RWPE1 (cell line): ENCODE data around the gene PDGFA.

Experiments
- CTCF ChIA-PET: fragments of 350-600 bp; sonication (Branson Sonifier 250); formaldehyde crosslinking; extraction: SDS; loops from one replicate; lab custom pipeline; 2021; lab: Yijun Ruan, JAX
- POLR2A ChIA-PET: fragments of 400-600 bp; formaldehyde crosslinking; extraction: SDS; loops from one replicate; lab custom pipeline; 2020; ENCODE audit warnings: antibody characterized with exemption; ENCODE audit not compliant: low non-redundant PET; lab: Yijun Ruan, JAX
- DNase-seq: peaks from one replicate; pipeline ENCODE4 v3.0.0; 2012; ENCODE audit warnings: low spot score
- H3K27ac ChIP-seq: fragments of 450-650 bp; 2 replicates; pipeline ENCODE4 v1.5.1; 2017
- TF ChIP-seq, protein P1 (sequence below): fragments of 450-650 bp; conservative IDR thresholded peaks from 2 replicates; pipeline ENCODE4 v1.5.1; 2017; ENCODE audit warnings: low read depth, mild to moderate bottlenecking

PDGFA gene

DNA sequence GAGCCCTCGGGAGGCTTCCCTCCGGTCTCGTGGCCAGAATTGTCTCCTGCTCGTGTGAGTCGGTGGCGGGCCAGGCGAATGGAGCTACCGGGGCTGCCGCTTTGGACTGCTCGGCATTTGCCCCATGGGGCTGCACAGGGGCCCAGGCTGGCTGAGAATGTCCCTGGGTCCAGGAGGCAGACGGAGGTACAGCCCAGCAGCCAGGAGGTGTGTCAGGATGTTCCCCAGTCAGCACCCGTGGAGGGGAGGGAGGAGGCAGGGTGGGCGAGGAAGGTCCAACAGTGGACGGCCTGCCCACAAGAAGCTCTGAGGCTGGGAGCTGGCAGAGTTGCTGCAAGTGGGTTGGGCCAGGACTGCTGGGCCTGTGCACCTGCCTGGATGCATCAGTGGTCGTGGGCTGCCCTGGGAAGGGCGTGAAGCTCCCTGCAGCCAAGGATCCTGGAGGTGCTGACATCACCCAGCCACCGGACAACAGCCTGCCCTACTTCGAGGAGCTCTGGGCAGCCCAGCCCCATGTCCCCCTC is 46.4 kb downstream of the PDGFA start:
- peak overlapping the region; percentile 99 for H3K27ac ChIP-seq
- POLR2A ChIA-PET = no interaction called here
- no peak for DNase-seq
- CTCF ChIA-PET = no interaction called here
- TF ChIP-seq, protein P1, sequence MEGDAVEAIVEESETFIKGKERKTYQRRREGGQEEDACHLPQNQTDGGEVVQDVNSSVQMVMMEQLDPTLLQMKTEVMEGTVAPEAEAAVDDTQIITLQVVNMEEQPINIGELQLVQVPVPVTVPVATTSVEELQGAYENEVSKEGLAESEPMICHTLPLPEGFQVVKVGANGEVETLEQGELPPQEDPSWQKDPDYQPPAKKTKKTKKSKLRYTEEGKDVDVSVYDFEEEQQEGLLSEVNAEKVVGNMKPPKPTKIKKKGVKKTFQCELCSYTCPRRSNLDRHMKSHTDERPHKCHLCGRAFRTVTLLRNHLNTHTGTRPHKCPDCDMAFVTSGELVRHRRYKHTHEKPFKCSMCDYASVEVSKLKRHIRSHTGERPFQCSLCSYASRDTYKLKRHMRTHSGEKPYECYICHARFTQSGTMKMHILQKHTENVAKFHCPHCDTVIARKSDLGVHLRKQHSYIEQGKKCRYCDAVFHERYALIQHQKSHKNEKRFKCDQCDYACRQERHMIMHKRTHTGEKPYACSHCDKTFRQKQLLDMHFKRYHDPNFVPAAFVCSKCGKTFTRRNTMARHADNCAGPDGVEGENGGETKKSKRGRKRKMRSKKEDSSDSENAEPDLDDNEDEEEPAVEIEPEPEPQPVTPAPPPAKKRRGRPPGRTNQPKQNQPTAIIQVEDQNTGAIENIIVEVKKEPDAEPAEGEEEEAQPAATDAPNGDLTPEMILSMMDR = no peak

DNA sequence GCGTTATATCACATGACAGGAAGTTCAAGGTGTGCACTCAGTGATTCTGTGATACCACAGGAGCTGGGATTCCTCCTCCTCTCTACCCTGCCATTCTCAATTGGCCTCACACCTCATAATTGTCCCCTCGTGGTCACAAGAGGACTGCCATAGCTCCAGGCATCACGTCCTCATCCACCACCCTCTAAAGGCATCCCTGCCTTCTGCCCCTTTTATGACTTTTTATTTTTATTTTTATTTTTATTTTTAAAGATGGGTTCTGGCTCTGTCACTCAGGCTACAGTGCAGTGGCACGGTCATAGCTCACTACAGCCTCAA is 47.0 kb downstream of the PDGFA start:
- peak overlapping the region; percentile 99 for H3K27ac ChIP-seq
- DNase-seq = no peak
- TF ChIP-seq, protein P1 = no peak
- ChIA-PET CTCF (interaction anchor here (1.1 kb wide), 1 partner anchor 139 kb away, joined by 3 read pairs; no protein-coding TSS in a partner anchor), POLR2A (no interaction called here)

DNA sequence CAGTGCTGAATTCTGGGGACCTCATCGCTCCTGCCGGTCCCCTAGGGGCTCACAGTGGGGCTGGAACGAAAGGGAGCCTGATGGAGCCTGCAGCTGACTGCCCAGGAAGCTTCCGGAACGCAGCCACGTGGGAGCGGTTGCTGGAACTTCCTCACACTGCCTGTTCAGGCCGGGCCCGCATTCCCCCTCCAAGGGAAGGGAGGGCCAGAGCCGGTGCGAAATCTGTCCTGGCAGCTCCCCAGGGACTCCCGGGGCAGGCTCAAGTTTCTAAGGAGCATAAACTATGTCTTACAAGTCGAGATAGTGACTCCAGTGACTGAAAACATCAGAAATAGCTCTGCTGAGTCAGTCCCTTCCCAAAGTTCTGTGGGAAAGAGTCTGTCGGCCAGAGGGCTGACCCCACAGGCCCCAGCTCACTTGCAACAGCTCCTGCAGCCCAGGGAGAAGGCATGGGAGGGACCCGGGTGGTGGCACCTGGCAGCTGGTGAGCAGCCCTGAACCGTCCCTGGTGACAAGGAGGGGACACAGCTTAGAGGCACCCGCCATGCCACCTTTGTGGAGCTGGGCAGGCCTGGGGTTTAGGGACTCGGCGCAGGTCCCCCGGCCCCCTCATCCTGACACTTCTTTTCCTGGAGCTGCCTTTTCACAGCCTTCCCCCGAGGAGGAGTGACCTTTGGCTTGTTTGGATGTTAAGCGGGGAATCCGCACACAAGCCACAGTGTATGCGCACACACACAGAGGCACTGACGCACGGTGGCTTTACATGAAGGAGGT is 47.6 kb downstream of the PDGFA start:
- peak; percentile 89 for DNase-seq
- H3K27ac ChIP-seq = peak overlapping the region; percentile 99
- TF ChIP-seq, protein P1 = no peak
- CTCF ChIA-PET = interaction anchor here (0.5 to 1.1 kb wide), 3 partner anchors 24 to 314 kb away, joined by 3 to 4 read pairs (median 3); no protein-coding TSS in a partner anchor
- POLR2A ChIA-PET = no interaction called here

DNA sequence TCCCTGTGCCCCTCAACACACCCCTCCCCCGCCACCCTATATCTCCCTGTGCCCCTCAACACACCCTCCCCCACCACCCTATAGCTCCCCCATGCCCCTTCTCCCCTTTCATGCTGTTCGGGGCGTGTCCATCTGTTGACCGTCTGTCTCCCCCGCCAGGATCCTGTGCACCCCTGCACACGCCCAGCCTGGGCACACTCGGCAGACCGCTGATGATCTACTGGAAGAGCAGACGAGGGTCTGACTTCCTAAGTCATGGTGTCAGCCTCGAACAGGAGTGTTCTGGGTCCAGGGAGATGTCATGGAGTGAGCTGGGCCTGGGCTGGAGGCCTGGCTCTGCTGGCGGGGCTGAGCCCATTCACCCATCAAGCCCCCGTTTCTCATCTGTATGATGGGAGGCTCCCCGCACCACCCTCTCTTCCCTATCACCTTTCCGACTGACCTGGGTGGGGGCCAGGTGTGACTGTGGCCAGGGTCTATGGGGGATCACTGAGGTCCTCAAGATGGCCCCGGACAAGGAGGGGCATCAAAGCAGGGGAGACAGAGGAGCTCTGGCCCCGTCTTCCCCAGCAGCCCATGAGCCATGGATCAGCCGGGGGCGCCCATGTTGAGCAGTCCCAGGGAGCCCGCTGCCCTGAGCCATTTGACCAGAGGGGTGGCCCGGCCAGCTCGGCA is 48.3 kb downstream of the PDGFA start:
- ChIA-PET POLR2A (no interaction called here), CTCF (interaction anchor here (0.5 to 1.1 kb wide), 4 partner anchors 24 to 628 kb away, joined by 3 to 4 read pairs (median 3); no protein-coding TSS in a partner anchor)
- H3K27ac ChIP-seq = peak overlapping the region; percentile 99
- DNase-seq = no peak
- TF ChIP-seq, protein P1 = no peak

DNA sequence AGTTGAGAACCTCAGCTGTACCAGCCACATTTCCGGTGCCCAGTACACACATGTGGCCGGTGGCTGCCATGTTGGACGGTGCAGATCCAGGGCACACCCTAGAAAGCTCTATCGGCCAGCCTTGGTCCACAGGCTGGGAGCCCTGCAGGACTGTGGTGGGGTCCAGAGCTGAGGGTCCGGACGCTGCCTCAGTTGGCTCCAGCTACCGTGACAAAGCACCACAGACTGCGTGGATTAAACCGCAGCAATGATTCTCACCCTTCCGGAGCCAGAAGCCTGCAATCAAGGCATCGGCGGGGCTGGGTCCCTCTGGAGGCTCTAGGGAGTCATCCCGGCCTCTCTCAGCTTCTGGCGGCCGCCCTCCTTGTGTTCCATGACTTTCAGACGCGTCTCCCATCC is 50.1 kb downstream of the PDGFA start:
- peak overlapping the region; percentile 41 for H3K27ac ChIP-seq
- ChIA-PET POLR2A (no interaction called here), CTCF (no interaction called here)
- TF ChIP-seq, protein P1 = no peak
- DNase-seq = no peak

DNA sequence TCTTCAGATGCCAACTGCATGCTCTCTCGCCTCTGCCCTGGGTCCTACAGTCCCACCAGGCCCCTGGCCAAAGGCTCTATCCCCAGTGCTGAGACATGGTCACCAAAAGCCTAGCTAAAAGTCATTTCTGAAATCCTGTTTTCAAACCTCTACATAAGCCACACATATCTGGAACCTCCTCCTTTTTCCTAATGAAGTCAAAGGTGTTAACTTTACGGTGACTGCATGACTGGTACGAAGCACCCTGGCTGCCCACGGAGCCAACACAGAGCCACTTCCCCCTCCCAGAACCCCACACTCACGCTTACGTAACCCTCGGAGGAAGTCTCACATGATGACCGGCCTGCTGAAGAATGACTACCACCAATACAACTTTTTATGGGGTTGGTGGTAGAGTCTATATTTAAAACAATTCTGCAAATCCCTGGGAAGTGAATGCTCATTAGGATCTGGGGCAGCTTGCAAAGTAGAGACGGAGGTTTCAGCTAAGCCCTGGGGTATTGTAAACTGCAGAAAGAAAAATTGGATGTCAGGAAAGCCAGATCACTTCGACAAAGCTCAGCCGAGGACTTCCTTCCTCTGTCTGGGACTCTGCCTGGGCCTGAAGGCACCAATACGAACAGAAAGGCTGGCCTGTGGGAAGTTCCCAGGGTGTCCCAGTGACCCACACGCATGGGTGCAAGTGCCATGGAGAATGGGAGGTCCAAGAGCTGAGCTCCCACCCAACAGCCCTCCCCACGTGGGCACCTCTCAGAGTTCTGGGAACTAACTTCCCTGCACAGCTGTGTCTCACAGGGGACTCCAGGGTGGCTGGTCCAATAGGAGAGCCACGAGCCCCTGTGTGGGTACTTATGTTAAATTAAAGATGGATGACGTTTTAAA is 50.7 kb downstream of the PDGFA start:
- ChIA-PET POLR2A (no interaction called here), CTCF (no interaction called here)
- peak overlapping the region; percentile 41 for H3K27ac ChIP-seq

More for the DNA sequence above, 50.7 kb downstream of the PDGFA start:
- TF ChIP-seq, protein P1 = no peak
- no peak for DNase-seq
